RPMI8226 (cell line): Measurements from ENCODE around the gene C1QBP.
A peak's percentile ranks its signal among the peaks of the same experiment; 100 is the strongest.
"Not testable (repeated sequence)": the region's sequence is repeated elsewhere in the genome, so short reads cannot be mapped to it uniquely, and the experiment has no call there.

Experiments
- DNase-seq: peaks from one replicate; pipeline ENCODE4 v3.0.0-alpha.2; 2015

C1QBP gene, protein sequence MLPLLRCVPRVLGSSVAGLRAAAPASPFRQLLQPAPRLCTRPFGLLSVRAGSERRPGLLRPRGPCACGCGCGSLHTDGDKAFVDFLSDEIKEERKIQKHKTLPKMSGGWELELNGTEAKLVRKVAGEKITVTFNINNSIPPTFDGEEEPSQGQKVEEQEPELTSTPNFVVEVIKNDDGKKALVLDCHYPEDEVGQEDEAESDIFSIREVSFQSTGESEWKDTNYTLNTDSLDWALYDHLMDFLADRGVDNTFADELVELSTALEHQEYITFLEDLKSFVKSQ

DNA sequence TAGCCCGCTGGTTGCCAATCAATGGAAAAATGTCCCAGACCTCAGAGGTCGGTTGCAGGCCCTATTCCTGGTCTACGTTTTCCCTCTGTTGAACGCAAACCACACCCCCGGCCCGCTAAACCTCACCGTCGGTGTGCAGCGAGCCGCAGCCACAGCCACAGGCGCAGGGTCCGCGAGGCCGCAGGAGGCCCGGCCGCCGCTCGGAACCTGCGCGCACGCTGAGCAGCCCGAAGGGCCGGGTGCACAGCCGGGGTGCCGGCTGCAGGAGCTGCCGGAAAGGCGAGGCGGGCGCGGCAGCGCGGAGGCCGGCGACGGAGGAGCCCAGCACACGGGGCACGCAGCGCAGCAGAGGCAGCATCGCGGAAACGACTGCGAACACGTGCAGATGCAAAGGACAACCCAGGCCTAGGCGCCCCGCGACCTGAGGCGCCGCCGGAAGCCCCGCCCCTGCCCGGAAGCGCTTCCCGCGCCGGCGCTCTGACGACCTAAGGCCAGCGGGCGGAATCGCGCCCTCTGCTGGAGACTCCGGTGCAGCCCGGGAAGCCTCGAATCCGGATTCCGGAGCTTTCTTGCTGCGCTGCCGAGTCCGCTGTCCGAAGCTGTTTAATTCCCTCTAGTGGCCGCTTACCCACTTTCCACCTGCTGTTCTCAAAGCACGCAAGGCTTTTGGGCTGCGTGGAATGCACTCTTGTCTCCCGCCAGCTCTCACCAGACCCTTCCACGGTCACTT is at the start of gene C1QBP:
C1QBP (minus strand) TSS at position 440 of the 730 bp plus-strand sequence; CDS start at position 358, 82 bp downstream.
- peak; percentile 93 for DNase-seq

DNA sequence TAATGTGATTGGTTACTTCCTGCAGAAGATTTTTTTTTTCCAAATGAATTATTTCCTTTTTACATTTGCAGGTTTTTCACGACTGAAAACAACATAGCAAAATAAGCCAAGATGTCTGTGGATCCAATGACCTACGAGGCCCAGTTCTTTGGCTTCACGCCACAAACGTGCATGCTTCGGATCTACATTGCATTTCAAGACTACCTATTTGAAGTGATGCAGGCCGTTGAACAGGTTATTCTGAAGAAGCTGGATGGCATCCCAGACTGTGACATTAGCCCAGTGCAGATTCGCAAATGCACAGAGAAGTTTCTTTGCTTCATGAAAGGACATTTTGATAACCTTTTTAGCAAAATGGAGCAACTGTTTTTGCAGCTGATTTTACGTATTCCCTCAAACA is 49.8 kb upstream of the C1QBP start:
- no peak for DNase-seq

DNA sequence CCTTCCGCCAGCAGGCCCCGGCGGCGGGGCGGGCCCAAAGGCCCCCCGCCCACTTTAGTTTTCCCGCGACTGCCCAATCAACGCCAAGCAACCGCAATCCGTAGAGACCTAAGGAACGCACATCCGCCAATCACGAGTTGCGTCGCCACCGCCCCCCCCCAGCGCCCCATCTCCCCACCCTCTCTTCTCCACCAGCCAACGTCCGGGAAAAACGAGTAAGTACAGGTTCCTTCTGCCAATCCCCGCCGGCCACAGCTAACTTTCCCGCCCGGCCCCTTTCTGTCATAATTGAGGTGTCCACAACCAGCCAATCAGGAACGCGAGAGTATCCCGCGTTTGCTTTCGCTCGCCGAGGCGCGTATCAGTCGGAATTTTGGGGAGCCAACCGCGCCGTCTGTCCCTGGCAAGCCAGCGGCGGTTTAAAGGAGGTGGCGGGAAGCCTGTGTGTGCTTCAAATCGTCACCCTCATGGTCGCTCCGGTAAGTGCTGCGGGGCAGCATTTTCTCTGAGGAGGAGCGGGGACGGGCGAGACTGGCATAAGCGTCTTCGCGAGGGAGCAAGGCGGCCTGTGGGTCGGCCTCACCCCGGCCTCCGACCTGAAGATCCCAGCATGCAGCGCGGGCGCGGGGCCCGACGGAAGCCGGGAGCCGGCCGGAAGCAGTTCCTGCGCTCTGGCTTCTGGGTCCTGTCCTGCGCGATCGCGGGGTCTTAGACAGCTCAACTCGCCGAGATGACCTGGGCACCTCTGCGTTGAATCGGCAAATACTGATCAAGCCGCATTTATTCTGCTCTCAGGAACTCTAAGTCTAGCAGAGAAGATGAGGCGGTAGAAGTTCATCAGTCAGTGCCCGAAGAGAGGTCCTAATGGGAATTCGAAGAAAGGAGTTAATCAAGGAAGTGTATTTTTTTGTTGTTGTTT is 47.5 kb upstream of the C1QBP start, which contains the start of gene MIS12:
MIS12 (plus strand) TSS at position 361 of the 919 bp plus-strand sequence. CDS start 2,297 bp downstream, outside the sequence.
- peak; percentile 95 for DNase-seq

DNA sequence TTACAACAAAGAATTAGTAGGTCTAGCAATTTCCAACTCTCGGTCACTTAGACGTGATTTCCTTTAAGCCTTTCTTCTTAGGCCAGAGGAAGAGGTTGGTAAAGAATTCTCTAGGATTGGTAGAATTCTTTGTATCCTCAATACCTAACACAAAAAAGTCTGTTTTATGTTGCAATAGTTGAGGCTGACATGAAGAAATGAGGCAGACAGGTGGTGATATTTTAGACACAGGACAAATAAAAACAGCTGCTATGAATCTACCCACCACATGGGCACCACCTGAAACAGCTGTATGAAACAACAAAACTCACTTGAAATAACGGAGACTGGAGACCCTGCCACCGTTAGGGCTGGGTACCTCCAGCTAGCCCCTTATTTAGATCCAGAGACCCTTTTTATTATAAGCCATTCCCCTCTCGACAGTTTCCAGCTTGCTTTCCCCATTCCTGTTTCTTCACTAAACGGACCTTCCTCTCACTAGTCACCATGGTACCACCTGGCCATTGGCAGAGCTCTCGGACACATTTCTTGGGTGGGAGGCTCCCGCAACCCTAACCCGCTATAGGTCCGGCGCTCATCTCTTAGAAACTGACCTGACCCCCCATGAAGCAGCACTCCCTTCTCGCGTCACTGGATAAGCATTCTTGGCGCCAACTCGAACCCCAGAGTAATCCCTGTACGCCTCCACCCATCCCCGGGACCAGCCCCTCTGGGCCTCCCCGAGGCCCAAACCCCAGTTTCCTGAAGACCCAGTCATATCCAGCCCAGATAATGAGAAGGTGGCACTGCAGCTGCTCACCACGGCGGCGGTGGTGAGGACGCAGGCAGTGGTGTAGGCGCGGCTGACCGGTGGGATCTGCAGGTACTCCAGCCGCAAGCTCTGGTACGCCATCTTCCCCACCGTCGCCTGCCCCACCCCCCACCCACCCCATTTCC is 46.6 kb upstream of the C1QBP start, which contains the start of gene DERL2:
DERL2 (minus strand) TSS at position 909 of the 936 bp plus-strand sequence; CDS start at position 892, 17 bp downstream.
- no peak for DNase-seq

DNA sequence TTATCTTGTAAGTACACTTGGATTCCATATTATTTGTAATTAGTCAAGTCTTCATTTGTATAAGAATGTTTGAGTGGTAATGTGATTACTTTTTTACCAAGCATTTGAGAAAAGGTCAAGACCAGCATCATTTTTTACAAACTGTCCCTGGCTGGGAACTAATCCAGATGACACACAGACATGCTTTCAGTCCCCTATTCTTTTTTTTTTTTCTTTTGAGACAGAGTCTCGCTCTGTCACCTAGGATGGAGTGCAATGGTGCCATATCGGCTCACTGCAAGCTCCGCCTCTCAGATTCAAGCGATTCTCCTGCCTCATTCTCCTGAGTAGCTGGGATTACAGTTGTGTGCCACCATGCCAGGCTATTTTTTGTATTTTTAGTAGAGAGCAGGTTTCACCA is 42.5 kb upstream of the C1QBP start:
- DNase-seq: no peak

DNA sequence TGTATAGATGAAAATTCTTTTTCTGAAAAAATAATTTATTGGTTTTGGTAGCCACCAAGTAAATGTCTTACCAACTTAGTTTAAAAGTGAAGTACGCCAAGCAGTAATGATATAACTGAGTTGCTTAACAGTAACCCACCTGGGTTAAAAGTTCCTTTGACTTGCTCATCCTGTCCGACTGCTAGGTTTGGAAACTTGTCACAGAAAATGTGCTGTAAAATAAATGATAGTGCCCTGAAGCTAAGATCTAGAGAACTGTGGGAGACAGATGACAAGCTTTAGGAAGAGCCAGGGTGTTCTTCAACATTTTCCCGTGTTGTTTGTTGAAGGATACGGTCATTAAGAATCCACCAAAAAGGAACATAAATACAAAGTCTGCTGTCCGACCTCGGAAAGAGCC is 42.0 kb upstream of the C1QBP start:
- no peak for DNase-seq

DNA sequence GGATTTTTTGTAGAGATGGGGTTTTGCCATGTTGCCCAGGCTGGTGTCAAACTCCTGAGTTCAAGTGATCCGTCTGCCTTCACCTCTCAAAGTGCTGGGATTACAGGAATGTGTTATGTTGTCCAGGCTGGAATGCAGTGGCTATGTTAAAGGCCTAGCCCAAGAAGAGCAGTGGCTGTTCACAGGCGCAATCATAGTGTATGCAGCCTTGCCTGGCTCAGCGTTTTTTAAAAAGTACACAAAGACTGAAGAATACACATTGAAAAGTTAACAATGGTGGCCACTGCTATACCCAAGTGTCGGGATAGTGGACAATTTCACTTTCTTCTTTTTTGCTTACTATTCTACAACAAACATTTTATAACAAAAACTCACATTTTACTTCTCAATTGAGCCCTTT is 40.0 kb upstream of the C1QBP start:
- DNase-seq: no peak

DNA sequence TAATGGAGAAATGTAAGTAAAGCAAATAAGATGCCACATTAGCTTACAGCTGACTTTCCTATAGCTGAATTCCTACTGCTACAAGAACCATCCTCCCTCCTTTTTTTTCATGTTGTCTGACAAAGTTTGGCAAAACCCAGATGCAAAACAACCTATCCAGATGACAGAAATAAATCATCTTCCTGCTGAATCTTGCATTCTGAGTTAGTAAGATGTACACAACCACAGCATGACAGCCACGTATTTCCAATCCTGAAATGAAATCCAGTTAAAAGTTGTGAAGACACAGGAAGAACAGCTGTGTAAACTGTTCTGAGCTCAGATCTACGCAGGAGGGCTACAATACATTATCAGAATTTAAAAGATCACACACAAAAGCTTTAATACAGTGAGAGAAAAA is 35.0 kb upstream of the C1QBP start:
- no peak for DNase-seq

DNA sequence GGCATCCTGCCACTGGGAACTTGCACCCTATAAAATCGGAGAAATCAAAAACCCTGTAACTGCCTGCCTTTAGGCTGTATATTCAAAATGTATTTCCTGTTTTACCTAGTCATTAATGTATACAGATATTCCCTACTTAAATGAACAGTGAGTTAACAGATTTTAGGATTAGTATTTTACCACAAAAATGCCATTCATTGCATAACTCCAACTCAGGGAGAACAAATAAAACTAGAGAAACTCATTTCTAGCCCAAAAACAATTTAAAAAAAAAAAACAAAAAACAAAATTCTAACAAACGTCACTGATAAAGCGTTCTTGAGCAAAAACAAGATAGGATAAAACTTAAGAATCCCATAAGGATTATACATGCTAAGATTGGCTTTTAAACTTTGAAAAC is 33.6 kb upstream of the C1QBP start:
- DNase-seq: no peak

DNA sequence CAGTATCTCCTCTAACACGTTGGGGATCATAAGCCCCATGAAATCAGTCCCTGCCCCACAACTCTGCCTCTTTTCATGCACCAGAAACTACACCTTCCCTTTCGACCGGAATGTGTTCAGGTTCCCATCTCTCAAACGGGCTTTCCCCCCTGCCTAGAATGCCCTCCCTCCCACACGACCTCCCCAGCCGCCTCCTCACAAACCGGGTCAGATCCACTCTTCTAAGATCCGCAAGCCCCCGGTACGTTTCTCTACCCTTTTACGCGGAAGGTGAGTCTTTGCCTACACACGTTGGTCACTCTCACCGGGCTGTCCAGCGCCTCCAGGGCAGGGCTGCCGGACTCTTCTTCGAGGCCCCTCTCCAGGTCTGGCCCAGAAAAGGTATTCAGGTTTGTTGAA is 29.1 kb upstream of the C1QBP start:
- peak; percentile 5 for DNase-seq

DNA sequence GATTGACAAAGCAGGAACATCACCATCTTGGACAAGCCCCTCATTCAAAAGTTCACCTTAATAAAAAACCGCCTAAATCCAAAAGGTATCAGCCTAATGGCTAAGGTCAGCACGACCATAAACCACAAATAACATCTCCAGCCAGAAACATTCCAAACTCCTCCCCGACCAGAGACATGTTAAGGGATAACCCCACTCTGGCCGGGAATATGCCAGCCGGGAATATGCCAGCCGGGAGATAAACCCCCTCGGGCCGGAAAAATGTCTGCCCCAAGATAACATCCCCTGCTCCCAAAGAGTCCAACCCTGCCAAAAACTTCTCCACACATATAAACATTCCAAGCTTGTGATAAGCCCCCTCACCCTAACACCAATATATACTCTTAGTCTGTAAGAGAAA is 28.5 kb upstream of the C1QBP start:
- DNase-seq: no peak

DNA sequence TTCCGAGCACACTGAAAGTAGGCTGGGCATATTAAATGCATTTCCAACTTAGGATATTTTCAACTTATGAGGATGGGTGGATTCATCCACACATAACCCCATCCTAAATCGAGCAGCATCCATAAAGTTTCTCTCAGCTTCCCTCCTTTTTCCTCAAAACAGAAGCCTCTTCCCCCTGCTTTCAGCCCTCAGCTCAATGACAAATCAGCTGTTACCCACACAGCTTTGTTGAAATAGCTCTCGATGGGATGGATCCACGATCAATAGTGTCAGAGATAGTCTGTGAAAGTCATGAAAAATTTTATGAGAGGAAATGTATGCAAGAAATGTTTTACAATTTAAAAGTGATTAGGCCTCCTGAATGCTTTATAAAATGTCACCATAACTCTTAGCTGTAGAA is 27.3 kb upstream of the C1QBP start:
- no peak for DNase-seq

DNA sequence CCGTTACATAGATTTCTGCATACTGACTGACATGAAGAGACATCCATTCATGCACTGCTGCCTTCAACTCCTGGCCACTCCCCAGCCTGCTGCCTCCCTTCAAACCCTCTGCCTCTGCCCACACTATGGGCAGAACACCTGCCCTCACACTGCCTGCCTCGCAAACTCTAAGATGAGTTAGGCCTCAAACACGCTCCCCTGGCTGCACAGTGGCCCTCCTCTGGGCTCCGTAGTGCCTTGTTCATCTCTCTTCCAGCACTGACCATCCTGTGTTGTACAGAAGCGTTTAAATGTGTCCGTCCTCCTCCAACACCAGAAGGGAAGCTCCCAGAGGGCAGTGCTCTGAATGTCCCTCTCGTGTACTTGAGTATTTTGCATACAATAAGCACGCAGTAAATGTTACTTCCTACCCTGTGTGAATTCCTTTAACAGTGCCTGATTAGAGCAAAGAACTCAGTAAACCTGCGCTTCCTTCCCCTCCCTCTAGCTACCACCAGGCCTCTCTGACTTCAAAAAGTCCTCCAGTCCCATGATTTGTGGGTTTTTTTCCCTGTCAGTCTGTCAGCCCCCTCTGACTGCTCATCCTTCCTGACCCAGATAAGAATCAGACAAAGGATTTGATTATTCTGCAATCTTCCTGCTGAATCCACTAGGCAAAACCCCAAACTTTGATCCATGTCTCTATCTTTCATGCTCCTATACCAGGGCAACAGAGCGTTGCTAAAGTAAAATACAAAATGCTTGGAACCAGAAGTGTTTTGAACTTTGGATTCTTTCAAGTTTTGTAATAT is 26.0 kb upstream of the C1QBP start:
- DNase-seq: no peak

DNA sequence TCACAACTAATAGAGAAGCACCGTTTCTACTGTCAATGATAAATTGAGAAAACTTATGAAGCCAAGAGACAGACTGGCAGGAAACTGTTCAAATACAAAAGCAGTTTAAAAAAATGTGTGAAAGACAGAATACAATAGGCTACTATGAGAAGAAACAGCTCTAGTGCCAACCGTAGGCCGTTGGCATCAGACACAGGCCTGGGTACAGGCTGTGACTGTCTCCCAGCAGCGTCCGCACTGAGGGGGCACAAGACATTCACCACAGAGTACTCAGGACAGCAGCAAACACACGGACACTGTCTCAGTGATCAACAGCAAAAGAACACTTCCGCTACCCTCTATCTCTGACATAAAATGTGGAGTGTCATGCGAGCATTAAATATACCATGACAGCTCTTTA is 7.8 kb upstream of the C1QBP start:
- DNase-seq: no peak

DNA sequence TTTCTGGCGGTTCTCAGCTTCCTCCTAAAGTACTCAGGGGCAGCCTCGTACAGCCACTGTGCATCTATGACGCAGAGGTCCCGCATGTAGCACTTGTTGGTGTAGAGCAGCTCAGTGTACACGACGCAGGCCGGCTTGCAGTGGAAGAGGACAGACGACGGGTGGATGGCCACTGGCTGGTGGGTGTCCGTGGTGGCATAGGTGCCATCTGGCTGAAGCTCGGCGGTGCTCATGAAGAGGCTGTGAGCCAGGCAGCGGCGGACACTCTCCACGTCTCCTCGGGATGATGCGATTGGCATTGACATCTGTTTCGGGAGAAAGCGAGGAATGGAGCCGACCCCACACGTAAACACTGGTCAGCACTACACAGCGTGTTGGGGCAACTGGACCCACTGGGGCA is 5.3 kb upstream of the C1QBP start:
- DNase-seq: no peak

DNA sequence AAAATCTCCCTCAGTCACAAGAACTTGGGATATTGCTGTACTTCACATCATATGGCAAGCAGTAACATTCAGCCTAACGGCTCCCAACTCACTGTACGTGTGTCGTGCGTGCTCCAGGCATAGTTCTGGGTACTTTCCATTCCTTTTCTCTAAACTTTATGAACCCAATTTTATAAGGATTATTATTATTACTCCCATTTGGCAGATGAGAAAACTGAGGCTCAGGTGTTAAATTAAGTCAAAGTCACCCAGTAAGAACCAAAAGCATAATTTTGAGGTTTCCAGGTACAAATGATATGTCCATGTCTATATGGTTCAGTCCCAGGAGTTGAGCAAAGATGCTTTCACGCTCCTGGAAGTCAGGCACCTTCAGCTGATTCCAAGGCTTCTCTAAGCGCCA is 4.8 kb upstream of the C1QBP start:
- DNase-seq: no peak

DNA sequence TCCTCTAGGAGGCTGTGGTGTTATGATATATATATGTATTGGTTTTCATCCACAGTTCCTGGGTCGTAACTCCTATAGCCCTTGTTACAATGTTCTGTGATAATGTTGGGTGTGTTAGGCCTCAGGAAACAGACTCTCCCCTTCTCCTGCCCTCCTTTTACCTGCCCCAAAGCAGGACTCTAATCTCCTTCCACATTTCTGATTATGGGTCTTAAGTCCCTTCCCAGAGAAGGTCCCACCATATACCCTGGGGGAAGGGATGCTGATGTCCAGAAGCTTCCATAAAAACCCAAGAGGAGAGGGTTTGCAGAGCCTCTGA is 450 bp upstream of the C1QBP start:
- no peak for DNase-seq

DNA sequence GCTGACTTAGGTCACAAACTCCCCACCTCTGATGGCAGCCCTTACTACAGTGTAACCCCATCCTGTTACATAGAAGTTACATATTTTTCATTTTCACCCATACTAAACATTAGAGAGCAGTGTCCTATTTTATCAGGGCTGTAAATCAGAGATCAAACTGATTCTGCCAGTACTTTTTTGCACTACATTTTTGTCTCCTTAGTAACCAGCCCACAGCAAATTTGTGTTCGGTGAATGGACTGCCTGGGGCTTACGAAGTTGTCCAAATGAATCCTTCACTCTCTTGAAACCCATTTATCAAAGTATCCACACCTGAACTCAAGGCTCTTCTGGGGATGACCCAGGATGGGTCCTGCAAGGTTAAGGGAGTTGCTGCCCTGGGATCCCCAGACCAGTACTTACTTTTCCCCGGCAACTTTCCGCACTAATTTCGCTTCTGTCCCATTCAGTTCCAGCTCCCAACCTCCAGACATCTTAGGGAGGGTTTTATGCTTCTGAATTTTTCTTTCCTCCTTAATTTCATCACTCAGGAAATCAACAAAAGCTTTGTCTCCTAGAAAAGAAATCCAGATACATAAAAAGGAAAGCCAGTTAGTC is 1.1 kb downstream of the C1QBP start:
- no peak for DNase-seq

DNA sequence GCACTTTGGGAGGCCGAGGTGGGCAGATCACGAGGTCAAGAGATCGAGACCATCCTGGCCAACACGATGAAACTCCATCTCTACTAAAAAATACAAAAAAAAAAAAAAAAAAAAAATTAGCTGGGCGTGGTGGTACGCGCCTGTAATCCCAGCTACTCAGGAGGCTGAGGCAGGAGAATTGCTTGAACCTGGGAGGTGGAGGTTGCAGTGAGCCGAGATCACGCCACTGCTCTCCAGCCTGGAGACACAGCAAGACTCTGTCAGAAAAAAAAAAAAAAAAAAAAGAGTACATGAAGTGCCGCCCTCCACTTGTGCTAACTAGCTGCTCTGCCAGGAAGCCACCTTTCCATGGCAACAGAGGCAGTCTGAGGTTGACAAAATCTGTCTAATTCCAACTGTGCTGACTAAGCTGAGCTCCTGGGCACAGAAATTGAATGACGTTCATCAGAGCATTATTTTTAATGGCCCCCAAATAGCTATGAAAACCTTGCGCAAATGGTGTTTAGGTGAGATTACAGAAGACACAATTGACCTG is 3.1 kb downstream of the C1QBP start:
- DNase-seq: not testable (repeated sequence)

DNA sequence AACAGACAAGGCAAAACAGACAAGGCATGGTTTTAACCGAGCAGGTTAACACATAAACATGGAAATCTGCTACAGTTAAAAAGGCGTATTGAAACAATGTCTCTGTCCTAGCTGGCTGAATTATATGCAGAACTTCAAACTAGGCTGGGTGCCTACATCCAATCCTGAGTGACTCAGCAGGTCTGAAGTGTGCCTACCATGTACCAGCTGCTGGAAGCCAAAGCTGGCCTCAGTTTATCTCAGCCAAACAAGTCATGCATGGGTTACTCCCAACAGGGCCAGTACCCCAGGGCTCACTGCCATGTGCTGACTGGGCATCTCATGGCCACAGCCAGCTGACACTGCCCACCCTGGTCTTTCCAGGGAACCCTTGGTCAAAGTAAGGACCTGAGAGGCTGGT is 4.0 kb downstream of the C1QBP start:
- DNase-seq: no peak
